ENCODE results near the gene THRB. TPM values are rescaled to one million over a fixed set of nuclear protein-coding genes. Genes with fewer than 3 reads are reported as not detected.

The THRB gene
- total RNA-seq, 4 donors from 2014 or later: 9.8 to 52.4 (median 31.3) TPM

DNA sequence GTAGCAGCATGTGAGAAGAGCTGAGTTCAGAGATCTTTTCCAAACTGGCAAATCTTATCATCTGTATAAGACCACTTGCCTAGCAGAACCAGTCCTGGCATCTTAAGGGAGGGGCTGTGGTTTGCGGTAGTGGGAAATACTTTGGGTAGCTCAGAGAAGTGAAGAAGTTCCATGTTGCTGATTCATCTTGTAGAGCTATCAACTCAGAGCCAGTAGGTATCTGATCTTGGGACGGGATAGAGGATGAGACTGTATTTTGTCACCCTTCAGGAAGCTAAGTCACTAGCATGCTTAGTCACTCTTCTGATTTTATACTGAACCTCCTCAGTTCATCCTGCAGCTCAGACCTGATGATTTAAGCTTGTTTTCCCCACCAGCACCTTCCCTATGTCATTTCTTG is 338.2 kb downstream of the THRB start:
- no peak for TF ChIP-seq EP300 (IDR thresholded peaks at IDR 0.05; ENCODE audit: low read depth)
- TF ChIP-seq, protein P1, sequence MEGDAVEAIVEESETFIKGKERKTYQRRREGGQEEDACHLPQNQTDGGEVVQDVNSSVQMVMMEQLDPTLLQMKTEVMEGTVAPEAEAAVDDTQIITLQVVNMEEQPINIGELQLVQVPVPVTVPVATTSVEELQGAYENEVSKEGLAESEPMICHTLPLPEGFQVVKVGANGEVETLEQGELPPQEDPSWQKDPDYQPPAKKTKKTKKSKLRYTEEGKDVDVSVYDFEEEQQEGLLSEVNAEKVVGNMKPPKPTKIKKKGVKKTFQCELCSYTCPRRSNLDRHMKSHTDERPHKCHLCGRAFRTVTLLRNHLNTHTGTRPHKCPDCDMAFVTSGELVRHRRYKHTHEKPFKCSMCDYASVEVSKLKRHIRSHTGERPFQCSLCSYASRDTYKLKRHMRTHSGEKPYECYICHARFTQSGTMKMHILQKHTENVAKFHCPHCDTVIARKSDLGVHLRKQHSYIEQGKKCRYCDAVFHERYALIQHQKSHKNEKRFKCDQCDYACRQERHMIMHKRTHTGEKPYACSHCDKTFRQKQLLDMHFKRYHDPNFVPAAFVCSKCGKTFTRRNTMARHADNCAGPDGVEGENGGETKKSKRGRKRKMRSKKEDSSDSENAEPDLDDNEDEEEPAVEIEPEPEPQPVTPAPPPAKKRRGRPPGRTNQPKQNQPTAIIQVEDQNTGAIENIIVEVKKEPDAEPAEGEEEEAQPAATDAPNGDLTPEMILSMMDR (IDR thresholded peaks at IDR 0.05): no peak
- TF ChIP-seq POLR2A (IDR thresholded peaks at IDR 0.05): no peak
- TF ChIP-seq POLR2AphosphoS5 (IDR thresholded peaks at IDR 0.05): no peak
- Histone ChIP-seq H3K27ac (no peak overlapping the region), H3K4me1 (no peaks in the 10 kb centered on the region), H3K36me3 (no peaks in the 10 kb centered on the region), H3K4me3 (no peak overlapping the region), H3K27me3 (no peaks in the 10 kb centered on the region), H3K9me3 (no peaks in the 10 kb centered on the region)
- WGBS, 2 donors (ENCODE audit: low coverage in 1 of 2): 69 to 73% methylated on average over 2 of the region's 2 CpGs
- in situ Hi-C loops (cut with MboI; ENCODE audit: low pct_ligation_motif_present in 1 of 4, low pct_unique_long_range_greater_than_20kb in 1 of 4, low sequenced_read_pairs in 3 of 4) (no loop called here), intact Hi-C loops (cut with DNase I; ENCODE audit: low total_unique reads) (no loop called here)
- DNase-seq: no peak

DNA sequence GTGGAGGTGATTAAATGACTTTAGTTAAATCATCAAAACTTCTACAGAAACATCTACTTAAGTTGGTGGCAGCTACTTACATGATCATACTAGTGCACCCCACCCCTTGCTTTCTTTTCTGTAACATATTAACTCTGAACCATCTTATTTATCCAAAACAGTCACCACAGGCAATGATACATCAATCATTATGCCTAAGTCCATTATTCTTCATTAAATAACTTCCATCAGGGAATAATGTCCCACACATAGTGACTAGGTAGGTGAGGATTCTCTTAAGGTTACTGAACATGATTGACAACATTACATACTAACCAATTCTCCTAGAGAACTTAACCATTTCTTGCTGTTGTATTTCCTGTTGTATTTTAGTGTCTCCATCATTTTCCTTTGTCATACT is 339.4 kb downstream of the THRB start:
- Histone ChIP-seq H3K9me3 (no peaks in the 10 kb centered on the region), H3K36me3 (no peaks in the 10 kb centered on the region), H3K27ac (no peak overlapping the region), H3K4me1 (no peaks in the 10 kb centered on the region), H3K4me3 (no peak overlapping the region), H3K27me3 (no peaks in the 10 kb centered on the region)
- TF ChIP-seq POLR2A (IDR thresholded peaks at IDR 0.05) (no peak), EP300 (IDR thresholded peaks at IDR 0.05; ENCODE audit: low read depth) (no peak)
- TF ChIP-seq, protein P1 (IDR thresholded peaks at IDR 0.05): no peak
- intact Hi-C loops (cut with DNase I; ENCODE audit: low total_unique reads): no loop called here
- in situ Hi-C loops (cut with MboI; ENCODE audit: low pct_ligation_motif_present in 1 of 4, low pct_unique_long_range_greater_than_20kb in 1 of 4, low sequenced_read_pairs in 3 of 4): no loop called here
- no peak for DNase-seq

DNA sequence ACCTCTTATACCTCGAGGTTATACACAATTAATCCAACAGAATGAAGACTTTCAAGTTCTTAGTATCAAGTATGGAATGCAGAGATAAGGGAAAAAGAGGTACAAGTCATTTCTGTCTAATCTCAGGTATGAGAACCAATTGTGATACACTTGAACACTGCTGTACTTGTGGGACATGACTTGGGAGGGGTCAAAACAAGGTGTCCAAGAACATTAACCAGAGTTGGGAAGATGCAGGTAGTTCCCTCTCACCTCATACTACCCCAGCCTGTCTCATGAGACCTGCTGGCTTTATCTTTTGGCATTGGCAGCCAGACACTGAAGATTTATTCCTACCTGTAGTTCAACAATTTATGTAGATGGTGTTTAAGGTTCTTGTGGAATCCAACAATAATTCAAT is 339.9 kb downstream of the THRB start:
- DNase-seq: no peak
- Histone ChIP-seq H3K9me3 (no peaks in the 10 kb centered on the region), H3K4me1 (no peaks in the 10 kb centered on the region), H3K27ac (no peak overlapping the region), H3K36me3 (no peaks in the 10 kb centered on the region), H3K27me3 (no peaks in the 10 kb centered on the region), H3K4me3 (no peak overlapping the region)
- intact Hi-C loops (cut with DNase I; ENCODE audit: low total_unique reads): no loop called here
- no peak for TF ChIP-seq POLR2A (IDR thresholded peaks at IDR 0.05)
- TF ChIP-seq POLR2AphosphoS5 (IDR thresholded peaks at IDR 0.05): no peak
- TF ChIP-seq, protein P1 (IDR thresholded peaks at IDR 0.05): no peak
- no peak for TF ChIP-seq EP300 (IDR thresholded peaks at IDR 0.05; ENCODE audit: low read depth)
- in situ Hi-C loops (cut with MboI; ENCODE audit: low pct_ligation_motif_present in 1 of 4, low pct_unique_long_range_greater_than_20kb in 1 of 4, low sequenced_read_pairs in 3 of 4): no loop called here
- 19 to 38% methylated on average over 1 of the region's 1 CpG for WGBS, 2 donors (ENCODE audit: low coverage in 1 of 2)

GRCh38 chr3:24154013-24154695 is 340.5 kb downstream of the THRB start:
- no peaks in the 10 kb centered on the region for H3K9me3 ChIP-seq
- H3K27ac ChIP-seq: no peak overlapping the region
- in situ Hi-C loops (cut with MboI; ENCODE audit: low pct_ligation_motif_present in 1 of 4, low pct_unique_long_range_greater_than_20kb in 1 of 4, low sequenced_read_pairs in 3 of 4): no loop called here
- 64 to 100% methylated on average over 2 of the region's 2 CpGs for WGBS, 2 donors (ENCODE audit: low coverage in 1 of 2)
- no peaks in the 10 kb centered on the region for H3K4me1 ChIP-seq
- no peaks in the 10 kb centered on the region for H3K36me3 ChIP-seq
- H3K27me3 ChIP-seq: no peaks in the 10 kb centered on the region
- DNase-seq: no peak
- intact Hi-C loops (cut with DNase I; ENCODE audit: low total_unique reads): no loop called here
- H3K4me3 ChIP-seq: no peak overlapping the region
- no peak for TF ChIP-seq POLR2A (IDR thresholded peaks at IDR 0.05)
- TF ChIP-seq, protein P1 (IDR thresholded peaks at IDR 0.05): no peak
- no peak for TF ChIP-seq POLR2AphosphoS5 (IDR thresholded peaks at IDR 0.05)
- no peak for TF ChIP-seq EP300 (IDR thresholded peaks at IDR 0.05; ENCODE audit: low read depth)
